HG03575 (cell line): Measurements from ENCODE around the gene ARL8A.

Experiments
- ATAC-seq: cut with Tn5 transposase; IDR thresholded peaks from one replicate; pipeline ENCODE4 v1.9.1; 2021; ENCODE audit not compliant: unreplicated experiment, insufficient number of reproducible peaks, low FRiP score; ENCODE audit errors: extremely low read depth

The ARL8A gene

DNA sequence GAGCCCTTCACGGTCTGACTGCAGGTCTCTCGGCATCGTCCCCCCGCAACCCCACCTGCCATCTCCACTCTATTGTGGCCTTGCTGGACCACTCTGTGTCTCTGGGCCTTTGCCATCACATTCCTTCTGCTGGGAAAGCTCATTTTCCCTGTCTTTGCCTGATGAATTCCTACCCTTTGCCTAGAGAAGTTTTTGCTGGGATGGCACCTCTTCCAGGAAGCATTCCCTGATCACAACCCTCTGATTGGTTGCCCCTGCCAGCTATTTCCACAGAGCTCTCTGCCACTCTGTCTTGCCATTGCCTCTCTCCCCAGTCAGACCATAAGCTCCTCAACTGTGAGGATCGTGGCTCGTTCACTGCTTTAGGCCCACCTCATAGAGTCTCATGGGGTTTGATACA is 50.7 kb downstream of the ARL8A start:
- no peak for ATAC-seq

DNA sequence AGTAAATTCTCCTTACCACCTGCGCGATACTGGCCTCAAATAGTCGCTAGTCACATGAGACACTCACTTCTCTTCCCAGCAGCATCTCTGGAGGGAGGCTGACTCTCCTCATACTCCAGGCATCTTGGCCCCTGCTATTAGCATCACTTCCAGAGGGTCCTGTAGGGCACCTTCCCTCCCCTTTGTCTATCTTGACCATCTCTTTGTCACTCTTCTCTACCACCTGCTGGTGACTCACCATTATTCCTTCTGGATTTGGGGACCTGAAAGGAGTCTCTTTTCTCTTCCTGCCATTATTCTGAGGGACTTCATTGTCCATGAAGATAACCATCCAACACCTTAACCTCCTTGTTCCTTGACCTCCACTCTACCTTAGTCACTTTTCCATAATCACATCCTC is 53.5 kb downstream of the ARL8A start:
- ATAC-seq, result no peak

DNA sequence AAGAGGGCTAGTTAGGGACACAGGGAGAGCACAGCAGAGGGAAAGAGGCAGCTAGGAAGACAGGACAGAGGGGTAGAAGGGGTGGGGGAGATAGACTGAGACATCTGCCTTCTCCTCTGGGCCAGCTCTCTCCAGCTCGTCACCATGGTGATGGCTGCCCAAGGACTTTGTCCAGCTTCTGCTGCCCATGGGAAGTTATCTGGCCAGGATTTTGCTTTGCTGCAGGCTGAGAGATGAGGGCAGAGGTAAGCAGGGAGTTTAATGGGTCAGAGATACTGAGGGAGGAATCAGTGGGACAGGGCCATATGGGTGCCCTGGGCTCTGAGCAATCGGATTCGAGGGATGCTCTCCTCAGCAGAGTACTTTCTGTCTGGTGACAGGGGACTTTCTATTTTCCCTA is 56.3 kb downstream of the ARL8A start:
- no peak for ATAC-seq

- ATAC-seq, result no peak
Measured at GRCh38 chr1:202086579-202087350, 57.8 kb downstream of the ARL8A start.

- no peak for ATAC-seq
Measured at GRCh38 chr1:202085682-202086373, 58.7 kb downstream of the ARL8A start.

DNA sequence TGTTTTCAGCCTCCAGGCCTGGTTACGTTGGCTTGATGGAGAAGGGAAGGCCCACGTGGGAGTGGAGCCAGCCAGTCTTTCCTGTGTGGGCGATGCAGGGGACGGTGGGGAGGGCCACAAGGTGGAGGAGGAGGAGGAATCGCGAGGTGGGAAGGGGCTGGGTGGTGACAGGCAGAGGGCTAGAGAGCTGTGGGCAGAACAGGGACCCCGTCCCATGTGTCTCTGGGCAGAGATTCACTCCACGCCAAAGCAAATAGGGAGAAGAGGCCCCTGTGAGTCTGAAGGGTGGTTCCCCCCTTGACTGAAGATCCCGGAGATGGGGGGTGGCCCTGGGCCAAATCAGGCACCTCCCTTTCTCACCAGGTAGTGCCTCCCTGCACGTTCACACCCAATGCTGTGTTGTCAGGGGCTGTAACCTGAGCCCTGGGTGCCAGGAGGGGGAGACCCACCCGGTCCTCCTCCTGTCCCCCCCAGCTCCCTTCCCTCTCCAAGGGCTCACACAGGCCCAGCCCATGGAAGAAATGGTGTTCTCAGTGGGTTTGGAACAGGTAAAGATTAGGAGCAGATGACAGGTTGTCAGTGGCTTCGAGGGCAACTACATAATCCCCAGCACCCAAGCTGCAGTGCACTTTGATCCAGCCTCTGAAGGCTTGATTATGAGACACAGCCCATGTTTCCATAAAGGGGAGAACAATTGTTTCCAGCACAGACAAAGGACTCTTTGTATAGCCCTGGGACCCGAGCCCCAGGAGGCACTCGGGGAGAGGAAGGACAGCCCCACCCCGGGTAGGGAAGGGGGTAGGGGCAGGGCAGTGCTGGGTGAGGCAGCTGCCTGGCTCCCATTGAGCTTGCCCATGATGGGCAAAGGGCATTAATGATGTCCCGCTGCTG is 59.5 kb downstream of the ARL8A start:
- no peak for ATAC-seq
